ENCODE measurements around the gene ATP5IF1. TPM values are rescaled to one million over a fixed set of nuclear protein-coding genes. Genes with fewer than 3 reads are reported as not detected.
A peak's percentile ranks its signal among the peaks of the same experiment; 100 is the strongest.

Gene ATP5IF1
- total and polyA plus RNA-seq, 10 of the 15 experiments (the other 5 are each of a cell fraction or from before 2014, with no cell fraction given), result 253 to 1,210 (median 418) TPM

DNA sequence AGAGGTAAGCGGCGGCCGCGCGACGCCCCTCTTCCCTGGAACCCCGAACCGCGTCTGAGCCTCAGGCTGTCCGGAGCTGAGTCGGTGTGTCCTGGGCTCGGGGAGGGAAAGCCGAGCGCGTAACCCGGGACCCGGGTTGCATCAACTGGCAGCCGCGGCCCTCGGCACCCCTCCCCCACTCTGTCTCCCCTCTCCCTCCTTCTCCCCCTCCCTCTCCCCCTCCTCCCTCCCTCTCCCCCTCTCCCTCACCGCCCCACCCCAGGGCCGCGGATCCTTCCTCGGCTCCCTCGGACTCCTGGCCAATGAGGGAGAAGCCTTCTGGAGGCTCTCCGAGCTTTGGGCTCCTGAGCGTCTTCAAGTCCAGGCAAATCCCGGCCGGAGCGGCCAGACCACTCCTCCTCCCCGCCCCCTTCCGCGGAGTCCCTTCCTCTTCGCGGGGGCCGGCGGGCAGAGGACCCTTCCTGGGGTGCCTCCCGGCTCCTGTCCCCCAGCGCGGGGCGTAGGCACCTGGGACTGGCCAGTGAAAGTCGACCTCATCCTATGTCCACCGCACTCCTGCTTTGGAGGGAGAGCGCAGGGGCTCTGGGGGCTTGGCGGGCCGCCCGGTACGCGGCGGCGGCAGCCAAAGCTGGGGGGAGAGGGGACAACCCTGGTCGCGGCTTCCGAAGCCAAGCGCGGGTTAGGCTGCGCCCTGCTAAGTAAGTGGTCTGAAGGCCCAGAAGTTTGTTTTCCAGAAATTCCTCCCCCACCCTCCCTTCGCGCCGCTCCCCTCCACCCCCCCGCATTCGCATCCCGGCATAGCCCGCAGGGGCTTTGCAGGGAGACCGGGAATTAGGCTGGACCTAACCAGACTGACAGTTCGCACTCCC, 24.2 kb downstream of the ATP5IF1 start:
- ChIA-PET RAD21 (ENCODE audit: unreplicated experiment) (interaction anchor here (4.4 kb wide), 1 partner anchor 11 kb away, joined by 28 read pairs; no protein-coding TSS in a partner anchor), POLR2A (interaction anchor here (0.9 to 6.5 kb wide), 2 partner anchors 11 to 25 kb away, joined by 4 to 51 read pairs; partner anchors contain the start of gene ATP5IF1), CTCF (interaction anchor here (2.7 kb wide), 1 partner anchor 11 kb away, joined by 21 read pairs; no protein-coding TSS in a partner anchor), SMC1A (ENCODE audit: uncharacterized antibody, unreplicated experiment) (interaction anchor here (0.7 to 1.6 kb wide), 3 partner anchors 12 to 100 kb away, joined by 3 to 6 read pairs (median 4); no protein-coding TSS in a partner anchor)
- no peak for DNase-seq (ENCODE audit: low read depth, low spot score)
- WGBS (ENCODE audit: insufficient coverage, insufficient replicate concordance, low lambda C conversion rate, missing lambda C conversion rate), result 6% methylated on average over 52 of the region's 66 CpGs
- peak overlapping the region; percentile 55 for H3K27ac ChIP-seq (ENCODE audit: control insufficient read depth, insufficient read depth)
- peaks cover 31% of the 10 kb centered on the region for H3K79me2 ChIP-seq (ENCODE audit: control insufficient read depth, insufficient read depth, low read length)
- no peaks in the 10 kb centered on the region for H3K27me3 ChIP-seq (replicated peaks in 1 of 2; ENCODE audit: control insufficient read depth in 2 of 2, insufficient read depth in 2 of 2, low read length in 1 of 2)
- peak overlapping the region; percentile 79 for H3K9ac ChIP-seq (ENCODE audit: control insufficient read depth, insufficient read depth, low read length)
- ATAC-seq, result peak; percentile 14
- intact Hi-C loops (cut with micrococcal nuclease; ENCODE audit: unreplicated experiment) (no loop called here), in situ Hi-C loops (cut with MboI) (no loop called here)
- H3K4me3 ChIP-seq, result peak overlapping the region; percentile 97
- no TSS peak for BruUV-seq (replicated peaks)
- peak overlapping the region; percentile 74 for H2AFZ ChIP-seq (ENCODE audit: control insufficient read depth, low read depth, low read length)
- H3K4me2 ChIP-seq (ENCODE audit: control insufficient read depth, insufficient read depth), result peak overlapping the region; percentile 75
- H4K20me1 ChIP-seq (ENCODE audit: control insufficient read depth, insufficient read depth), result 0 out of 2 replicates have a peak, but pooled peaks cover 4% of the 10 kb centered on the region
- no peak for FAIRE-seq
- H3K36me3 ChIP-seq (ENCODE audit: control insufficient read depth in 2 of 2, insufficient read depth in 2 of 2, low read length in 1 of 2), result no peaks in the 10 kb centered on the region
- H3K9me3 ChIP-seq (replicated peaks; ENCODE audit: control insufficient read depth, insufficient read depth, low read length), result no peaks in the 10 kb centered on the region
- 0 out of 3 replicates have a peak, but pooled peaks of 1 of the 2 experiments have one; percentile 11 for TF ChIP-seq EGR1 (IDR thresholded peaks at IDR 0.05; ENCODE audit: borderline replicate concordance in 1 of 2, low read depth in 2 of 2, low read length in 2 of 2)
- no peak for TF ChIP-seq KDM1A (IDR thresholded peaks at IDR 0.05; ENCODE audit: borderline replicate concordance)
- peaks cover 5% of the 10 kb centered on the region for H3K4me1 ChIP-seq (ENCODE audit: control insufficient read depth, insufficient read depth, low read length)

DNA sequence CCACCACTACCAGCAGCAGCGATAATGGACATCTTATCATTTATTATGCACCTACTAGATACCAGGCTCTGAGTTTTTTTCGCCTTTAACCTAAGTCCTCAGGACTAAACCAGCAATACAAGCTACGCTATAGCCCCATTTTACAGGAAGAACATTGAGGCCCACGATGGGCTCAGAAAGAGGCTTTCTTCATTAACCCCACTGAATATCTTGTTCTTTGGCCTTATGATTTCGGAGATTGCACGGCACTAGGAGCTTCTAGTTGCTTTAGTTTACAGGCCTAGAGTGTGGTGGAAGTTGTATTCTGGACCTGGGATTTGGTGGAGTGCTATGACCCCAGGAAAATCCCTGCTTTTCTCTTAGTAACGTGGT, 24.9 kb downstream of the ATP5IF1 start:
- peak overlapping the region; percentile 97 for H3K4me3 ChIP-seq
- DNase-seq (ENCODE audit: low read depth, low spot score) (no peak), FAIRE-seq (no peak), ATAC-seq (no peak)
- intact Hi-C loops (cut with micrococcal nuclease; ENCODE audit: unreplicated experiment), result no loop called here
- CTCF ChIA-PET, result interaction anchor here (2.7 kb wide), 1 partner anchor 12 kb away, joined by 21 read pairs; no protein-coding TSS in a partner anchor
- POLR2A ChIA-PET, result interaction anchor here (0.6 to 6.5 kb wide), 2 partner anchors 12 to 26 kb away, joined by 5 to 51 read pairs; no protein-coding TSS in a partner anchor
- H2AFZ ChIP-seq (ENCODE audit: control insufficient read depth, low read depth, low read length), result no peak overlapping the region
- no peak overlapping the region for H3K27ac ChIP-seq (ENCODE audit: control insufficient read depth, insufficient read depth)
- in situ Hi-C loops (cut with MboI), result no loop called here
- peaks cover 33% of the 10 kb centered on the region for H3K79me2 ChIP-seq (ENCODE audit: control insufficient read depth, insufficient read depth, low read length)
- peak overlapping the region; percentile 40; the same call in 1 of the 2 replicates for H3K9ac ChIP-seq (ENCODE audit: control insufficient read depth, insufficient read depth, low read length)
- no peaks in the 10 kb centered on the region for H3K27me3 ChIP-seq (replicated peaks in 1 of 2; ENCODE audit: control insufficient read depth in 2 of 2, insufficient read depth in 2 of 2, low read length in 1 of 2)
- peaks cover 5% of the 10 kb centered on the region for H3K4me1 ChIP-seq (ENCODE audit: control insufficient read depth, insufficient read depth, low read length)
- SMC1A ChIA-PET (ENCODE audit: uncharacterized antibody, unreplicated experiment), result interaction anchor here (1.2 to 1.6 kb wide), 2 partner anchors 12 to 99 kb away, joined by 4 to 6 read pairs; no protein-coding TSS in a partner anchor
- WGBS (ENCODE audit: insufficient coverage, insufficient replicate concordance, low lambda C conversion rate, missing lambda C conversion rate), result 79% methylated on average over 7 of the region's 7 CpGs
- BruUV-seq (replicated peaks), result no TSS peak
- H3K9me3 ChIP-seq (replicated peaks; ENCODE audit: control insufficient read depth, insufficient read depth, low read length), result no peaks in the 10 kb centered on the region
- RAD21 ChIA-PET (ENCODE audit: unreplicated experiment), result interaction anchor here (4.4 kb wide), 1 partner anchor 12 kb away, joined by 28 read pairs; no protein-coding TSS in a partner anchor
- H3K36me3 ChIP-seq (ENCODE audit: control insufficient read depth in 2 of 2, insufficient read depth in 2 of 2, low read length in 1 of 2), result no peaks in the 10 kb centered on the region
- H3K4me2 ChIP-seq (ENCODE audit: control insufficient read depth, insufficient read depth), result peak overlapping the region; percentile 75
- H4K20me1 ChIP-seq (ENCODE audit: control insufficient read depth, insufficient read depth), result 0 out of 2 replicates have a peak, but pooled peaks cover 4% of the 10 kb centered on the region
- TF ChIP-seq RB1 (IDR thresholded peaks at IDR 0.05; ENCODE audit: borderline replicate concordance) (no peak), ZNF384 (IDR thresholded peaks at IDR 0.05; ENCODE audit: borderline replicate concordance, low read depth, low read length) (no peak), NFYA (IDR thresholded peaks at IDR 0.05; ENCODE audit: borderline replicate concordance, low read depth, low read length) (no peak), IKZF2 (IDR thresholded peaks at IDR 0.05) (no peak), TCF7 (IDR thresholded peaks at IDR 0.05; ENCODE audit: borderline replicate concordance) (no peak), STAT3 (IDR thresholded peaks at IDR 0.05; ENCODE audit: low read depth, low read length) (no peak), ESRRA (IDR thresholded peaks at IDR 0.05; ENCODE audit: low read length) (no peak)
- TF ChIP-seq, protein P1, sequence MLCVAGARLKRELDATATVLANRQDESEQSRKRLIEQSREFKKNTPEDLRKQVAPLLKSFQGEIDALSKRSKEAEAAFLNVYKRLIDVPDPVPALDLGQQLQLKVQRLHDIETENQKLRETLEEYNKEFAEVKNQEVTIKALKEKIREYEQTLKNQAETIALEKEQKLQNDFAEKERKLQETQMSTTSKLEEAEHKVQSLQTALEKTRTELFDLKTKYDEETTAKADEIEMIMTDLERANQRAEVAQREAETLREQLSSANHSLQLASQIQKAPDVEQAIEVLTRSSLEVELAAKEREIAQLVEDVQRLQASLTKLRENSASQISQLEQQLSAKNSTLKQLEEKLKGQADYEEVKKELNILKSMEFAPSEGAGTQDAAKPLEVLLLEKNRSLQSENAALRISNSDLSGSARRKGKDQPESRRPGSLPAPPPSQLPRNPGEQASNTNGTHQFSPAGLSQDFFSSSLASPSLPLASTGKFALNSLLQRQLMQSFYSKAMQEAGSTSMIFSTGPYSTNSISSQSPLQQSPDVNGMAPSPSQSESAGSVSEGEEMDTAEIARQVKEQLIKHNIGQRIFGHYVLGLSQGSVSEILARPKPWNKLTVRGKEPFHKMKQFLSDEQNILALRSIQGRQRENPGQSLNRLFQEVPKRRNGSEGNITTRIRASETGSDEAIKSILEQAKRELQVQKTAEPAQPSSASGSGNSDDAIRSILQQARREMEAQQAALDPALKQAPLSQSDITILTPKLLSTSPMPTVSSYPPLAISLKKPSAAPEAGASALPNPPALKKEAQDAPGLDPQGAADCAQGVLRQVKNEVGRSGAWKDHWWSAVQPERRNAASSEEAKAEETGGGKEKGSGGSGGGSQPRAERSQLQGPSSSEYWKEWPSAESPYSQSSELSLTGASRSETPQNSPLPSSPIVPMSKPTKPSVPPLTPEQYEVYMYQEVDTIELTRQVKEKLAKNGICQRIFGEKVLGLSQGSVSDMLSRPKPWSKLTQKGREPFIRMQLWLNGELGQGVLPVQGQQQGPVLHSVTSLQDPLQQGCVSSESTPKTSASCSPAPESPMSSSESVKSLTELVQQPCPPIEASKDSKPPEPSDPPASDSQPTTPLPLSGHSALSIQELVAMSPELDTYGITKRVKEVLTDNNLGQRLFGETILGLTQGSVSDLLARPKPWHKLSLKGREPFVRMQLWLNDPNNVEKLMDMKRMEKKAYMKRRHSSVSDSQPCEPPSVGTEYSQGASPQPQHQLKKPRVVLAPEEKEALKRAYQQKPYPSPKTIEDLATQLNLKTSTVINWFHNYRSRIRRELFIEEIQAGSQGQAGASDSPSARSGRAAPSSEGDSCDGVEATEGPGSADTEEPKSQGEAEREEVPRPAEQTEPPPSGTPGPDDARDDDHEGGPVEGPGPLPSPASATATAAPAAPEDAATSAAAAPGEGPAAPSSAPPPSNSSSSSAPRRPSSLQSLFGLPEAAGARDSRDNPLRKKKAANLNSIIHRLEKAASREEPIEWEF (IDR thresholded peaks at IDR 0.05; ENCODE audit: insufficient replicate concordance, low read depth, low read length), result no peak
